Measurements from ENCODE around the gene MAP3K14.
"Not testable (repeated sequence)": the region's sequence is repeated elsewhere in the genome, so short reads cannot be mapped to it uniquely, and the experiment has no call there.

MAP3K14 gene

DNA sequence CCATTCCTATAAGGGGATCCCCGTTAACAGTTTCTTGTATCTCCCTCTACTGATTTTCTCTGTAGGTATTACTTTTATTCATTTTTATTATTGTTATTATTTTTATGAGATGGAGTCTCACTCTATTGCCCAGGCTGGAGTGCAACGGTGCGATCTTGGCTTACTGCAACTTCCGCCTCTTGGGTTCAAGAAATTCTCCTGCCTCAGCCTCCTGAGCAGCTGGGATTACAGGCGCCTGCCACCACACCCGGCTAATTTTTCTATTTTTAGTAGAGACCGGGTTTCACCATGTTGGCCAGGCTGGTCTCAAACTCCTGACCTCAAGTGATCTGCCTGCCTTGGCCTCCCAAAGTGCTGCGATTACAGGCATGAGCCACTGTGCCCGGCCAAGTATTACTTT lies 14.6 kb downstream of the MAP3K14 start:
- DNase-seq (ENCODE audit: low read depth, low spot score), result not testable (repeated sequence)

DNA sequence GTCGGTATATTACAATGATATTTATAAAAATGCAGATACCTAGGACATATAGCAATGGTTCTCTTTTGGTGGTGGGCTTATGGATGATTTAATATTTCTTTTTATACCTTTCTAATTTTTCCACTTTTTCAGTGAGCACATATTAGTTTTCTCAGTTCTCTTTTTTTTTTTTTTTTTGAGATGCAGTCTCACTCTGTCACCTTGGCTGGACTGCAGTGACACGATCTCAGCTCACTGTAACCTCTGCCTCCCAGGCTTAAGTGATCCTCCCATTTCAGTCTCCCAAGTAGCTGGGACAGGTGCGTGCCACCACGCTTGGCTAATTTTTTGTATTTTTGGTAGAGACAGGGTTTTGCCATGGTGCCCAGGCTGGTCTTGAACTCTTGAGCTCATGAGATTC lies 15.1 kb downstream of the MAP3K14 start:
- no peak for DNase-seq (ENCODE audit: low read depth, low spot score)

DNA sequence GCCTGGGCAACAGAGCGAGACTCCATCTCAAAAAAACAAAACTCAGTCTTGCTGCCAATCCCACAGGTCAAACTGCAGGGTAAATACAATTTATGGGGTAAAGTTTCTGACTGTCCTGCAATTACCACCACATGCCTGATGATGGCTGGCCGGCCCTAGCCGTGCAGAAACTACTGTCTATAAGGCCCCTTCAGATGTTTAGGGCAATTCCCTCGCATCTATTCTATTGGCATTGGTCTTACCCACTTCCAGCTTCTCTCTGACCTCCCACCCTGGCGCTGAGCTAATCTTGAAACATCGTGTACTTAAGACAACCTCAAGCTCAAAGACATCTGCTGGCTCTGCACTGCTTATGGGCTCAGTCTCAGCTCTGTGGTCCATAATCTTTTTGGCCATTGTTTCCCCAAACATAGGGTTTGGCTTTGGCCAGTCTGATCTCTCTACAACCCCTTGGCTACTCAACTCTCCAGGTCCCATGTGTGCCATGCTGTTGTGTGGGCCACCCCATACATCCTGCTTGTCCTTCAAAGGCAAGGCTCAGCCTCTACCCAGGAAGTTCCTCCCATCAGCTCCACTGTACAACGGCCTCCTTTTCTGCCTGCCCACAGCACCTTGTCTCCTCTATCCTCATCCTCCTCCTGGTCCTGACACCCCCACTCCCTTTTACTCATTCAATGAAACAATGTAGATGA lies 16.6 kb downstream of the MAP3K14 start:
- no peak for DNase-seq (ENCODE audit: low read depth, low spot score)

DNA sequence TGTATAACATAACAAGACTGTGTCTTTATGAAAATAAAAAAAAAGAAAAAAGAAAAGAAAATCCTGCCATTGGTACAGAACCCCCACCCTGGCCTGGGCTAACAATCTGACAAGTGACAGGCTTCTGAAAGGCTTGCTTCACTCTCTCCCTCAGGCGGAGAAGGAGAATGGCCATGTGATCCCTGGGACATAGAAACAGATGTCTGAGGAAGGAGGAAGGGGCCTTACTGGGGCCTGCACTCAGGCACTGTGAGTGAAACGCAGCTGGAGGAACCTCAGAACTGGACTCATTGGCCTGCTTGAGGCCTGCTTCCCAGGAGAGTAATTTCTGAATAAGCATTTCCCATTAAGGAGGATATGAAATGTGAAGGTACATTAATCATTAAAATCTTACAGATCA lies 17.5 kb downstream of the MAP3K14 start:
- DNase-seq (ENCODE audit: low read depth, low spot score), result no peak

DNA sequence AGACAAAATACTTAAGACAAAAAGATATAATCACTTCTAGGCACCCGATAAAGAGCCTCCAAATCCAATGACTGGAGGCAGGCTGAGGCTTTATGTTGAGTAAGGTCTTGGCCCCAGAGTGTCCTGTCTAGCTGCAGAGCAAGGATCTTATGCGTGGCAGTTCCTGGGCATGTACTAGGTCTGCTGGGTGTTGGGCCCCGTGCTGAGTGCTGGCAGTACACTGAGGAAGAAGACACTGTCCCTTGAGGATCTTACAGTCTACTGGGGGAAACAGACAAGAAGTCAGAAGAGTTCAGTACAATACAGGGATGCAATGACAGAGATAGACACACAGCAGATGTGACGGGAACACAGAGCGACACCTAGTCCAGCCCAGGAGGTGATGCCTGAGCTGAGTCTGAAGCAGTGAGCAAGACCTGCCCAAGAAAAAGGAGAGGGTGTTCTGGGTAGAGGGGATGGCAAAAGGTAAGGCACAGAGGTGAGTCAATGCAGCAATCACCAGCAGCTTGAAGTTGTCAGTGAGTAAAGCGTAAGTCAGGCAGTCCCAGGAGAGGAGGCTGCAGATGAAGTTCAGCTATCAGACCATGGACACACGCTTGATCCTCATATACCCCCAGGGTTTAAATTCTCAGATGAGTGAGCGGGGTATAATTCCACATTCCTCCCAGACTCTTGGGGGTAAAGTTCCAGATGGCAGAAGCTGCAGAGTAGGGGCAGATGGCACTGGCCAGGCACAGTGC lies 18.1 kb downstream of the MAP3K14 start:
- no peak for DNase-seq (ENCODE audit: low read depth, low spot score)

DNA sequence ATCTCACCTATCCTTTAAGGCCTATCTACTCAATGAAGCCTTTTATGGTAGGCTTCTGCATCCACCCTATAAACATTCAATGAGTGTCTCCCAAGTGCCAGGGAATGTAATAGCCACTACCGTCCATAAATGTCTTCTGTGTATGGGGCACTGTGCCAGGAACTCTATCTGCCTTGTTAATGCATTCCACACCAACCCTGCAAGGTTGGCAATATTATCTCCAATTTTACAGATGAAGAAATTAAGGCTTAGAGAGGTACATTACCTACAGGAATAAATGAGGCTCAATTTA lies 20.0 kb downstream of the MAP3K14 start:
- no peak for DNase-seq (ENCODE audit: low read depth, low spot score)

DNA sequence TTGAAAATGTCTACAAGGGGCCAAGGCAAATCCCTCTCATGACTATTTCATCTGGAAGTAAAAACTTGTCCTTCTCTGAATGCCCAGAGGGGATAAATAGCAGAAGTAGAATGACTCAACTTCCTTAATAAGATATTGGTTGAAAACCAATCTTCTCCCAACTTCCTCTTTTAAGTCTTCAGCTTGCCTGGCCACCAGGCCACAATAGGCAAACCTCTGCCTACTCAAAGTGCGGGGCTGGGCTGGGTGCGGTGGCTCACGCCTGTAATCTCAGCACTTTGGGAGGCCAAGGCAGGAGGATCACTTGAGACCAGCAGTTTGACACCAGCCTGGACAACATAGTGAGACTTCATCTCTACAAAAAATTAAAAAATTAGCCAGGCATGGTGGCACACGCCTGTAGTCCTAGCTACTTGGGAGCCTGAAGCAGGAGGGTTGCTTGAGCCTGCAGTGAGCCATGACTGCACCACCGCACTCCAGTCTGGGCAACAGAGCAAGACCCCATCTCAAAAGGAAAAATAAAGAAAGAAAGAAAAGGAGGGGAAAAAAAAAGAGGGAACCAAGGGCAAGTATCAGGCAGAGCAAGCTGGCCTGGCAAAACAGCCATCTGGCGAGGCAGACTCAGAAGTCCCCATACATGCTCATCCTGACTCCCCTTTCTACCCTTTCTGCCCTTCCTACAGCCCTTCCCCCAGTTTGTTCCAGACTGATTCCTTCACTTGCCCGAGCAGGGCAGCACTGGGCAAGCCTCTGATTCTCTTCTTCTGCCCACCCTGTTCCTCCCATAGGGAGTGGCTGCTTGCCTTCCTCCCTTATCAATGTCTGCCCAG lies 20.6 kb downstream of the MAP3K14 start:
- no peak for DNase-seq (ENCODE audit: low read depth, low spot score)

DNA sequence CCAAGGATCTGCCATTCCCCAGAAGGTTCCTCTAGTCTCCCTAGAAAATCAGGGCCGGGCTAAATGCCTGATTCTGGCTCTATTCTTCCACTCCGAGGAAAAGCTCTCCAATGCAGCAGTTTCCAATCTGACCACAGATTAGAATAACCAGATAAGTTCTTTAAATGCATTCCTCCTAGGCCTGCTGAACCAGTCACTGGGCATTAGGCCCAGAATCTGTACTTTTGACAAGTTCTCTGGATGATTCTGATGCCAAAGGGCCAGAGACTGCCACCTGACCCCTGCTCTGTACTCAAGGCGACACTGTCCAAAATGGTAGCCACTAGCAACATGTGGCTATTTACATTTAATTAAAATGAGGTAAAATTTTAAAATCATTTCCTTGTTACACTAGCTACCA lies 22.3 kb downstream of the MAP3K14 start:
- no peak for DNase-seq (ENCODE audit: low read depth, low spot score)

DNA sequence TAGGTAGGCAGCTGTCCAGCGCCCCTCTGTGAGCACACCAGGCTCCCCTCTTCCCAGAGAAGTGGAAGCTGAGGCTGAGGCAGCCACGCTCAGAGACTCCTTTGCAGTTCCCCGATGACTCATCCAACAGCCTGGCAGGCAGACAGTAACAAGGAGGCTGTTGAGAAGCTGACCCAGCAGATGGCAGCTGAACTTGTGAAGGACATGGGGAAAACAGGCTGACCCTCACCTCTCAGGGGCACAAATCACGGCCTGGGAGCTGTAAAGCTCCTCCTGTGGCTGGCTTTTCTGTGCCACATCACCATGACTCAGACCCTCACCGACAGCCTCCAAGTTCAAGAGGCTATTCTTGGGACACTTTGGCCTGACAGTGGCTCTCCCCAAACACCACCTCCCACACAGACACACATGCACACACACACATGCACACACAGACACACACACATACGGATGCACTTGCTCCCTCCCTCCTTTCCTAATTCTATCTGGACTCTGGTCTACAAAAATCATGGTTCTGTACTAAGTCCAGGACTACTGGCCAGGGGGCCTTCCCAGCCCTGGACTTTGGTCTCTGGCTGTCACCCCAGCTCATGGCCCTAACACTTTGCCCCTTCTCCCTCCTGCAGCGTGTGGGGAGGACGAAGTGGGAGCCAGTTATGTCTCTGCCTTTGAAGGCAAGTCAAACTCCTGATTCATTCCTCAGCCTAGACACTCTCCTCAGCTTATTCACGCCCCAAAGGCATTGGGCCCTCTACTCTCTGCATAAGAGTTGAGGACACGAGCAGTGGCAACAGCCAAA lies 23.2 kb downstream of the MAP3K14 start:
- DNase-seq (ENCODE audit: low read depth, low spot score), result peak; percentile 79

DNA sequence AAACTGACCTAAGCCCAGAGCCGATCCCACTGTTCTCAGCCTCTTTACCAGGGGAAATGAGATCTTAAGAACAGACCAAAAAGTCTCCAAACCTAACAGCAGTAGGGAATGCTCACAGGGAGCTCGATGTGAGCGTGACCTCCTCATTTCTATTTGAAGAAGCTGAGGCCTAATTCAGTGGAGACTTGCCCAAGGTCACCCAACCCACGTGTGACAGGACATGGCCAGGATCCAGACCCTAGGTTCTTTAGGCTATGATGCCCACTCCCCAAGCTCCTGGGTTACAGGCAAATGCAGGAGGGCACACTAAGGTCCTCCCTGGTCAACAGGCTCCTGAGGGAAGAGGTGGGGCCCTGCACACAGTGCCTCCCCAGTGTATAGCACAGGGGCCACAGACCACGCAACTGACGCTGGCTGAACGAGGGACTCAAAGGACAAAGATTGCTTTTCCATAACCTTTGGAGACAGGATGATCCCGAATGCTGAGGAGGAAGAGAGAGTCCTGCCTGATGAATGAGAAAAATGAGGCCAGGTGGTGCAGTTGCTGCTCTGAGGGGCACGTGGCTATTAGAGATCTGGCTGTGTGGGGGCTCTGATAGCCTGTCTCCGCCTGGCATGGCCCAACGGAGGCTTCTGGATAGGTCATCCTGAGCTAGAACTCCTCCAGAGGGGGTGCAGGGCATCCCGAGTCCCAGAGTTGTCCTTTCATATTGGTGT lies 24.0 kb downstream of the MAP3K14 start:
- DNase-seq (ENCODE audit: low read depth, low spot score), result no peak

DNA sequence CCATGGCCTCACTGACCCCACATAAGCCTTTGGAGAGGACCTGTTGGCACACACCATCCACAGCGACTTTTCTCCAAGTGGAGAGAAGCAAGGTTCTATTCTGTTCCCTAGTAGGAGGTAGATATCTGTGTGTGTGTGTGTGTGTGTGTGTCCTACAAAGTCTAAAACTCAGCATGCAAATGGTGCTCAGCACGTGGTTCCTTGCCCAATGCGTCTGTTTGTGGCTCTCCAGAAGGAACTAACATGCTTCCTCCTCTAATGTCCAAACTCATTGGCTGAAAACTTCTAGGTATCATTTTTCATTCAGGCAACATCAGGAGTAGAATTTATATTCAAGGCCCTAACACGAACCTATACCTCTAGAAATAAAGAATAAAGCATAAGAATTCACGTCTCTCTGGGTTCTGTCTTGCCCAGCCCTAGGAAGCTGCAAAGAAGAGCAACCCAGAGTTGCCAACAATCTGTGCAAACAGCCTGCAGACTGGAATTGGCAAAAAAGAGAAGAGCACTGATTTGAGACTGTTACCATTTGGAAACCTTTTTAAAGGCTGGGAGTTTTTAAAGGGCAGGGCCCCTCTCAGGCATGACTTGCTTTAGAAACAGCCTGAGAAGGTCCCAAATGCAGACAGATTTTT lies 25.5 kb downstream of the MAP3K14 start:
- DNase-seq (ENCODE audit: low read depth, low spot score), result no peak

DNA sequence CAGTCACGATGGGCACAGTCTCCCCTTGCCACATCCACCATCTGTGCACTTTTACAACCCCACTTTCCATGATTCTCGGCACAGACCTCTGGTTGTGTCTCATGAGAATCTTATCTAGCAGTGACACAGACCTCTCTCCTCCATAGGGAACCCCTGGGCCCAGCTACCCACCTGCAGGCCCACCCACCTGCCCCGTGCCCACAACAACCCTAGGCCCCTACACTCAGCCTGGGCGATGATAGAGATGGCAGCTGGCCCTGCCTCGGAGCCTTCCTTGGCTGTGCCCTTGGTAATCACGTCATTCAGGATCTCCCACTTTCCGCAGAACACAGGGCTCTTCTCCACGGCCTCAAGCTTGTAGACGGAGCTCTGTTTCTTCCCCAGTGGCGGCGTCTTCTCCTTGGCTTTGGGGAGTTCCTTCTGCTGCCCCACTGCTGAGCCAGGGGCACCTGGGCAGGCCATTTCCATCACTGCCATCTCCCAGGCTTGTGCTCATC lies 26.5 kb downstream of the MAP3K14 start:
- DNase-seq (ENCODE audit: low read depth, low spot score), result no peak

DNA sequence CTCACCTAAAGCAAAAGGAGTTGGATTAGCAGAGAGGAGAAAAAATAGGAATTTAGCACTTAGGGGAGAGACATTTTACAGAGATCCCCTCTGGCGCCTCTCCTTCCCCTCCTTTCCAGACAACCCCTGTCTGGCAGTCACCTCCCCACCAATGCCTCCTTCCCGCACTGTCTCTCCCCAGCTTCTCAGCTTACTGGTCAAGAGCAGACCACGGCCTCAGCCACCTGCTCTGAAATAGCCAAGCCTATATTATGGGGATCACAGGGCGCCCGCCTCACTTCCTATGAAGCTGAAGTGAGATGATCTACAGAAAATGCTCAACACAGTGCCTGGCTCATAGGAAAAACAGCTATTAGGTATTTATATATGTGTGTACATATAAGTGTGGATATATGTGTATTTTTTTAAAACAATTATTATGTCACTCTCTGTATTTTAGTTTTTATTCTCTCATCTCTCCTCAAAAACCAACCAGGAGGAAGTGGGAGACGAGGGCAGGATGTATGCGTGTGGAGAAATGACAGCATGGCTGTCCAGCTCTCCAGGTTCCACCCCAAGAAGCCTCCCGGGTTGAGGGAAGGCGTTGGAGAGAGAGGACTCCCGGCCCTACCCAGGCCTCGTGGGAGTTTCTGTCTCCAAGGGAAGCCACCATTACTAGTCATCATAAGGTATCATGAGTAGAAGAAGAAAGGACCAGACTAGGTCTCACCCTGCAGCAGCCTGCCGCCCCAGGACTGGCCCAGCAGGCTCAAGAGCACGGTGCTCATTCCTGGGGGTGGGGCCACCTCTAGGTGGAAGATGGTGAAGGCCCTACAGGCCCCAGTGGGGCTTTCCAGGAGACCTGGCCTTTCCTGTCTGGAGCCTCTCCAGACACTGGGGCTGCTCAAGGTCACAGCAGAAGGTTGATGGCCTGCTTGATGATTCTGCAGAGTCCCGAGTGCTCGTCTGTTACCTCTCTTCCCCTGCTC lies 27.2 kb downstream of the MAP3K14 start:
- no peak for DNase-seq (ENCODE audit: low read depth, low spot score)

DNA sequence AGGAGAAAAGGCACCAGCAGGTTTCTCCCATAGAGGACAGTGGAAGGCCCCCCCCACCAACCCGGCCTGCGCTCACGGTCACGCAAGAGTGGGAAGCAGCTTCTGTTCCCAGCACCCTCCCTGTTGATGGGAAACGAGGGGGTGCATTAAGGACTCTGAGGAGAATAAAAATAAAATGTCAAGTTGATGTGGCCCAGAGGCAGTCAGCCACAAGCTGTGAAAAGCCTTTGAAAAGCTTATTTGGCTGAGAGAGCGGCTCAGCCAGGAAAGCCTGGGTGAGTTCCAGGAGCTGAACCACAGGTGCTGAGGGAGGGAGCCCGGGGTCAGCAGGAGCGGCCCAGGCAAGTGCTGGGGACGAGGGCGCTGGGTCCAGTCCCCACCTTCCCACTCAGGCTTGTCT lies 28.0 kb downstream of the MAP3K14 start:
- no peak for DNase-seq (ENCODE audit: low read depth, low spot score)

DNA sequence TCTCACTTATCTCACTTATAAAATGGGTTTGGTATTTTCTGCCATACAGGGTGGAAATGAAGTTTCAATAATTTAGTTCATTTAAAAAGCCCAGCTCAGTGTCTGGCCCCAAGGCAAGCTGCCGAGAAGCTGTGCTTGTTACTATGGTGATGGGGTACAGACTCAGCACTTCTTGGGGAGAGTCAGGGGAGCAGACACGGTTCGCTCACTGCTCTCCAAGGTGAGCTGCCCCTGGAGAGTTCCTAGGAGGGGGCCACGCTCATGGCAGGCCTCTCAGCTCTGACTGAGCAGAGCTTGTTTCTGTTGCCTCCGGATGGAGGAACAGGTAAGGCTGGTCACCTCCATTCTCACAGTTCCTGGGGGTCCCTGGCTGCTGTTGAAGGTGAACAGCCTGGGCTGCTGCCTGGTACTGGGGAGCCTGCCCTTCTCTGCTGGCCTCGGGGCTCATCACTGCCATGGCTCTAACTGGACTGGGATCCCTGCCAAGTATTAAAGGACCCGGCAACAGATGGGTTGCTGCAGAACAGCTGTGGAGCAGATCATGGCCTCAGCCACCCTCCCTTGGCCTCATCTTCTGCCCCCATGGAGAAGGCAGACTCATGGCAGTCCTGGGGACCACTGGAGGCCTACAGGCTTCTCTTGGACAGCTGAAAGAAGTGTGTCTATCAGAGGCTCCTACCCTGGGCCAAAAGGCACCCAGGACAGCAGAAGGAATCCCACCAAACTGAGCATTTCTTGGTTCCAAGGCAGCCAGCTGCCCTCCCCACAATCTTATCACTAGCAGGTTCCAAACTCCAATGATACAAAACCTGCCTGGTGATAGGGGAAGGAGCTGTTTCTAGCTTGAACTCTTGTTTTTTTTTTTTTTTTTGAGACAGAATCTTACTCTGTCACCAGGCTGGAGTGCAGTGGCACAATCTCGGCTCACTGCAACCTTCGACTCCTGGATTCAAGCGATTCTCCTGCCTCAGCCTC lies 29.0 kb downstream of the MAP3K14 start:
- no peak for DNase-seq (ENCODE audit: low read depth, low spot score)

DNA sequence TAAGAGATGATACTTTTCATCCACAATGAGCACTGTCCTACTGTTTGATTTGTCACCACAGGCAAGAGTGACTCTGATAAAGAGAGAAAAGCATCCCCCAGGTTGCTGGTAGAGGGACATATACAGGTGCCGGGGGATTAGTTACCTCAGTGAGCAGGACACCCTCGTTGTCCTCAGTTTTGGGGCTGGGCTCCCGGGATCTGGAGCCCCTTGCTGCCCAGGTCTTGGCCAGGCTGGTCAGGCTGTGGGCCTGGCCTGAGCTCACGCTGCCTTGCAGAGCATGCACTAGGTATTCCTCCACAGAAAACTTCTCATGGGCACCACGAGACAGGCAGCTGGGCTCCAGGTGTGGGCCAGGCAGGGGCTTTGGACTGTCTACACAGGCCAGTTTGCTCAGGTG lies 30.5 kb downstream of the MAP3K14 start:
- DNase-seq (ENCODE audit: low read depth, low spot score), result no peak

DNA sequence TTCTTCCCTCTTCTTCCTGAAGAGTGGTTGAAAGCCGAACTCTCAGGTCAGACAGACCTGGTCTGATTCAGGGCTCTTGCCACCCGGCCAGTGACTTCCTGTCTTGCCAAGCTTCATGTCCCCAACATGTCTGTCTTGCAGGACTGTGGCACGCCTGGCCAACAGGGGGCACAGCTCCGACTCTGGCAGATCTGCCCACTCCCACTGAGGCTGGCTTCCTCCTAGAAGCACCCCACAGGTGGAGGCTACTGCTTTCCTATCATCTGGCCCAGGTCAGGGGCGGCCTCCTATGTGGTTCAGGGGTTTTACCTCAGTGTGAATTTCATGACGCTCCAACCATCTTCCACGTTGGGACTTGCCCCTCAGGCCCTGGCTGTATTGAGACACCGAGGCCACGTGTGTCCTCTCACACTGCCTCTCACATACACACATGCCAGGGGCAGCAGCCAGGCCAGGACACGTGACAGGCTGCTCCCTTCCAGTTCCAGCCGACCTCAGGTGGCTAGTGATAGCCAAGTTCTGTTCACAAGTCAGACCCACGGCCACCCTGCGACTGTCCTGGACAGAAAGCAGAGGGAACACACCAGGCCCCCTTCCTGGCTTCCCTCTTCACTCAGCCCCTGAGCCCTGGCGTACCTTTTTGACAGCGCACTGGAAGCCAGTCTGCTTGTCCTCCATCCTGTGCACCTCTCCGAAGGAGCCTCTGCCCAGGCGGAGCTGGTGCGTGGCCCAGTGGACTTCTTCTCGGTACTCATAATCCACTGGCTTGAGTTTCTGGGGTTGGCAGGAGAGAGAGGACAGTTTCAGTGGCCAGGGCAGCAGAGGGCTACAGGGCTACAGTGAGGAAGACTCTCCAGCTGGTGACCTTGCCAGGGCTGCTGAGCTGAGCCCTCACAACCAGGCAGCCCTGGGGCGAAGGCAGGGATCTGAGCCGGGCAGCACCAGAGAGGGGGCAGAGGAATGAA lies 32.4 kb downstream of the MAP3K14 start:
- DNase-seq (ENCODE audit: low read depth, low spot score), result no peak

All from smooth muscle cell of the brain vasculature (primary cell).